ENCODE data around the gene DIPK1A. TPM values are rescaled to one million over a fixed set of nuclear protein-coding genes. Genes with fewer than 3 reads are reported as not detected.

DIPK1A gene
- total RNA-seq, 2 experiments from 2014 or later, result 17.7 to 19.1 TPM

GRCh38 chr1:92839442-92839841 lies 121.8 kb downstream of the DIPK1A start:
- H3K9me3 Mint-ChIP-seq, result no peaks in the 10 kb centered on the region
- ChIA-PET CTCF (interaction anchor here (0.6 to 2.9 kb wide), 5 partner anchors 7 to 239 kb away, joined by 3 to 14 read pairs (median 3); partner anchors contain the start of genes MTF2 and RPL5), POLR2A (no interaction called here)
- H3K27me3 Mint-ChIP-seq, result no peaks in the 10 kb centered on the region
- no peak overlapping the region for H3K27ac Mint-ChIP-seq
- H3K36me3 Mint-ChIP-seq (ENCODE audit: low read depth), result peaks cover 80% of the 10 kb centered on the region
- peaks cover 59% of the 10 kb centered on the region for H3K4me1 Mint-ChIP-seq
- H3K4me3 Mint-ChIP-seq, result no peak overlapping the region
- no peak for DNase-seq

GRCh38 chr1:92838519-92838918 lies 122.7 kb downstream of the DIPK1A start:
- H3K27me3 Mint-ChIP-seq, result no peaks in the 10 kb centered on the region
- DNase-seq, result no peak
- no peak overlapping the region for H3K4me3 Mint-ChIP-seq
- peak overlapping the region; percentile 5 for H3K27ac Mint-ChIP-seq
- H3K36me3 Mint-ChIP-seq (ENCODE audit: low read depth), result peaks cover 80% of the 10 kb centered on the region
- no peaks in the 10 kb centered on the region for H3K9me3 Mint-ChIP-seq
- POLR2A ChIA-PET, result interaction anchor here (0.7 kb wide), 1 partner anchor 284 kb away, joined by 3 read pairs; no protein-coding TSS in a partner anchor
- CTCF ChIA-PET, result interaction anchor here (0.9 to 1.4 kb wide), 4 partner anchors 8 to 122 kb away, joined by 3 to 4 read pairs (median 3); no protein-coding TSS in a partner anchor
- H3K4me1 Mint-ChIP-seq, result peaks cover 68% of the 10 kb centered on the region

DNA sequence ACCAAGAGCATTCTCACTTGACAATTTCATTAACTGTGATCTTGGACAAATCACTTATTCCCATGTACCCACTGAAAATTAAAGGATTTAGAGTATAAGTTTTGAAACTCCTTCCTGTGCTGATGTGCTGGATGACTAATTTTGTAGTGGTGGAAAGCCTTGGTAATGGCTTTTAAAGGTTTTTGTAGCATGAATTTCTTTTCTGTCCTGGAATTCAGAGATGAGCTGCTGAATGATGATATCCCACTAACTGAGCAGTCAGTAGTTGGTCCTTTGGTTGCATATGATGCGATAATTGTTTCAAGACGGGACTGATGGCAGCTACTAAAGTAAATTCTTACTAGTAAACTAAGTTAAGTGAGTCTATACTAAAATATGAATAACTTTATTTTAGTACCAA lies 124.2 kb downstream of the DIPK1A start:
- H3K36me3 Mint-ChIP-seq (ENCODE audit: low read depth), result peaks cover 85% of the 10 kb centered on the region
- no peak overlapping the region for H3K4me3 Mint-ChIP-seq
- no peaks in the 10 kb centered on the region for H3K27me3 Mint-ChIP-seq
- ChIA-PET CTCF (interaction anchor here (1.3 to 1.4 kb wide), 2 partner anchors 22 to 123 kb away, joined by 3 to 4 read pairs; no protein-coding TSS in a partner anchor), POLR2A (no interaction called here)
- no peak for DNase-seq
- H3K27ac Mint-ChIP-seq, result no peak overlapping the region
- no peaks in the 10 kb centered on the region for H3K9me3 Mint-ChIP-seq
- H3K4me1 Mint-ChIP-seq, result peaks cover 78% of the 10 kb centered on the region

DNA sequence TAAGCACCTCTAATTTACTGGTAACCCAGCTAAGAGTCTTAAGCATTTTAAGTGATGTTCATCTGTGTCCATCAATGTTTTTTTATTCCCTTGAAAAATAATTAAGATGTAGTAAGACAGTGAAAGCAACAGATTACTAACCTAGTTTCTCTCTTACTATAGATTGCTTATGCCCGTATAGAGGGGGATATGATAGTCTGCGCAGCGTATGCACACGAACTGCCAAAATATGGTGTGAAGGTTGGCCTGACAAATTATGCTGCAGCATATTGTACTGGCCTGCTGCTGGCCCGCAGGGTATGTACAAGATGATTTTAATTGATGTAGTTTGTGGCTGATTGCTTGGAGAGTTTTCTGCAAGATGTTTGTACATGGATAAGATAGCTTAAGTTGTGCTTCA lies 126.6 kb downstream of the DIPK1A start:
- H3K4me3 Mint-ChIP-seq, result peak overlapping the region; percentile 99
- no peak for DNase-seq
- H3K27me3 Mint-ChIP-seq, result no peaks in the 10 kb centered on the region
- CTCF ChIA-PET, result interaction anchor here (0.6 to 1.3 kb wide), 2 partner anchors 12 to 41 kb away, joined by 3 read pairs; no protein-coding TSS in a partner anchor
- peaks cover 69% of the 10 kb centered on the region for H3K36me3 Mint-ChIP-seq (ENCODE audit: low read depth)
- H3K9me3 Mint-ChIP-seq, result no peaks in the 10 kb centered on the region
- POLR2A ChIA-PET, result no interaction called here
- H3K27ac Mint-ChIP-seq, result peak overlapping the region; percentile 27
- H3K4me1 Mint-ChIP-seq, result peaks cover 68% of the 10 kb centered on the region

DNA sequence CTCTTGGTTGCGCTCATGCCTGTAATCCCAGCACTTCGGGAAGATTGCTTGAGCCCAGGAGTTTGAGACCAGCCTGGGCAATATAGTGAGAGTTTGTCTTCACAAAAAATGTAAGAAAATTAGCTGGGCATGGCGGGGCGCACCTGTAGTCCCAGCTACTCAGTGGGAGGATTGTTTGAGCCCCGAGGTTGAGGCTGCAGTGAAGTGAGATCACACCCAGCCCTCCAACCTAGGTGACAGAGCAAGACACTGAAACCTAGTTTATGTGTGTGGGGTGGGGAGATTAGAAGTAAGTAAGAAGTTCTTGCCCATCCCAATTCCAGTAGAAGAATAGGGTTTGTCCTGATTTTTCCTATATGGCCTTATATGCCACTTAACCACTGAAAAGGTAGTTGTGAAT lies 127.4 kb downstream of the DIPK1A start:
- no peak for DNase-seq
- Mint-ChIP-seq H3K27me3 (no peaks in the 10 kb centered on the region), H3K4me3 (peak overlapping the region; percentile 99), H3K9me3 (no peaks in the 10 kb centered on the region), H3K27ac (peak overlapping the region; percentile 97), H3K36me3 (ENCODE audit: low read depth) (peaks cover 63% of the 10 kb centered on the region), H3K4me1 (peaks cover 61% of the 10 kb centered on the region)
- POLR2A ChIA-PET, result no interaction called here
- CTCF ChIA-PET, result interaction anchor here (1.3 kb wide), 1 partner anchor 12 kb away, joined by 3 read pairs; no protein-coding TSS in a partner anchor

- Mint-ChIP-seq H3K4me3 (peak overlapping the region; percentile 99), H3K9me3 (no peaks in the 10 kb centered on the region), H3K27ac (peak overlapping the region; percentile 97), H3K27me3 (no peaks in the 10 kb centered on the region), H3K4me1 (peaks cover 51% of the 10 kb centered on the region), H3K36me3 (ENCODE audit: low read depth) (peaks cover 53% of the 10 kb centered on the region)
- DNase-seq, result no peak
- ChIA-PET CTCF (interaction anchor here (0.7 to 2.5 kb wide), 22 partner anchors 8 to 542 kb away, joined by 3 to 15 read pairs (median 4); partner anchors contain the start of gene DIPK1A), POLR2A (interaction anchor here (0.7 kb wide), 1 partner anchor 37 kb away, joined by 4 read pairs; no protein-coding TSS in a partner anchor)
These were observed 128.6 kb downstream of the DIPK1A start for GRCh38 chr1:92832537-92833114.

GRCh38 chr1:92831762-92832536 lies 129.3 kb downstream of the DIPK1A start, which contains the start of gene RPL5:
TSS of gene RPL5 (plus strand) at chr1:92832040. CDS start at chr1:92832115, 75 bp downstream.
- Mint-ChIP-seq H3K27me3 (no peaks in the 10 kb centered on the region), H3K4me3 (peak within 1 kb of the TSS; percentile 99), H3K9me3 (no peaks in the 10 kb centered on the region), H3K4me1 (peaks cover 45% of the 10 kb centered on the region), H3K36me3 (ENCODE audit: low read depth) (peaks cover 47% of the 10 kb centered on the region), H3K27ac (peak within 1 kb of the TSS; percentile 97)
- peak; percentile 98 for DNase-seq
- POLR2A ChIA-PET, result interaction anchor here (0.5 to 0.9 kb wide), 4 partner anchors 9 to 614 kb away, joined by 3 to 5 read pairs (median 4); no protein-coding TSS in a partner anchor
- CTCF ChIA-PET, result interaction anchor here (0.5 to 2.5 kb wide), 27 partner anchors 9 to 1313 kb away, joined by 3 to 15 read pairs (median 4); partner anchors contain the start of gene DIPK1A

DNA sequence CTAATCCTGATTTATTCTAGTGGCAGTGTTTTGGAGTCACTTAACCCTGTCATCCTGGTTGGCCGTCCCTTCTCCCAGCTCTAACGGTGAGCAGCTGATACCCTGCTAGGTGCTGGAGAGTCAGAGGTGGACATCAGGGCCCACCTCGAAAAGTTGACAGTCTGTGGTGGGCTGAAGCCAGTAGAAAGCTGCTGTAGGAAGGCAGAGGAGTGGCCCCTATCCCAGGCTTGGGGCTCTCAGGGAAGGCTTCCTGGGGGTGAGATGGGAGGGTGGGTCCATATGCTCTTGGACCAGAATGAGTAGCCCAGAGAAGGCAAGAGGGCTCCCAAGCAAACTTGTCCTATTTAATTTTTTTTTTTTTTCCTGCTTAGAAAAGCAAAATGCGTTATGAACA lies 129.9 kb downstream of the DIPK1A start:
- Mint-ChIP-seq H3K36me3 (ENCODE audit: low read depth) (peaks cover 42% of the 10 kb centered on the region), H3K4me3 (peak overlapping the region; percentile 99), H3K9me3 (no peaks in the 10 kb centered on the region), H3K27ac (peak overlapping the region; percentile 97), H3K4me1 (peaks cover 40% of the 10 kb centered on the region), H3K27me3 (no peaks in the 10 kb centered on the region)
- ChIA-PET CTCF (interaction anchor here (0.5 to 2.5 kb wide), 20 partner anchors 9 to 1312 kb away, joined by 3 to 15 read pairs (median 4); partner anchors contain the start of gene DIPK1A), POLR2A (interaction anchor here (0.5 to 0.9 kb wide), 3 partner anchors 9 to 614 kb away, joined by 3 to 5 read pairs (median 3); no protein-coding TSS in a partner anchor)
- no peak for DNase-seq

GRCh38 chr1:92826792-92827191 lies 134.5 kb downstream of the DIPK1A start:
- no peak overlapping the region for H3K4me3 Mint-ChIP-seq
- peaks cover 3% of the 10 kb centered on the region for H3K27me3 Mint-ChIP-seq
- H3K36me3 Mint-ChIP-seq (ENCODE audit: low read depth), result no peaks in the 10 kb centered on the region
- POLR2A ChIA-PET, result no interaction called here
- CTCF ChIA-PET, result interaction anchor here (2.4 kb wide), 1 partner anchor 9 kb away, joined by 6 read pairs; no protein-coding TSS in a partner anchor
- no peak for DNase-seq
- H3K4me1 Mint-ChIP-seq, result peaks cover 1% of the 10 kb centered on the region
- H3K9me3 Mint-ChIP-seq, result no peaks in the 10 kb centered on the region
- no peak overlapping the region for H3K27ac Mint-ChIP-seq

DNA sequence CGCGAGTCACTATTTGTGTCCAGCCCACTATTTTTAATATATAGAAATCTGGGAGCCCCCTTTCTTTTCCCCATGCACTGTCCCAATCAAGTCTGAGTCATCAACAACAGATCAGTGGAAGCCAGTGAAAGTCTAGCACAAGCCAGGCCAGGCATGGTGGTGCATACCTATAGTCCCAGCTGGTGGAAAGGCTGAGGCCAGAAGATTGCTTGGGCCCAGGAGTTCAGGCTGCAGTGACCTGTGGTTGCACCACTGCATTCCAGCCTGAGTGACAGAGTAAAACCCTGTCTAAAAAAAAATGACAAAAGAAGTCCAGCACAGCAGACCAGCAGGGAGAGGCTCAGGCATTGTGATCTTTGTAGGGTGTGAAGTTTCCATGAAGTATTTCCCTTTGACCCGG lies 138.4 kb downstream of the DIPK1A start:
- ChIA-PET POLR2A (no interaction called here), CTCF (interaction anchor here (2.9 kb wide), 1 partner anchor 9 kb away, joined by 11 read pairs; the partner anchor contains the start of gene RPL5)
- H3K27ac Mint-ChIP-seq, result no peak overlapping the region
- no peaks in the 10 kb centered on the region for H3K36me3 Mint-ChIP-seq (ENCODE audit: low read depth)
- no peak for DNase-seq
- H3K9me3 Mint-ChIP-seq, result no peaks in the 10 kb centered on the region
- no peaks in the 10 kb centered on the region for H3K4me1 Mint-ChIP-seq
- peaks cover 20% of the 10 kb centered on the region for H3K27me3 Mint-ChIP-seq
- no peak overlapping the region for H3K4me3 Mint-ChIP-seq

DNA sequence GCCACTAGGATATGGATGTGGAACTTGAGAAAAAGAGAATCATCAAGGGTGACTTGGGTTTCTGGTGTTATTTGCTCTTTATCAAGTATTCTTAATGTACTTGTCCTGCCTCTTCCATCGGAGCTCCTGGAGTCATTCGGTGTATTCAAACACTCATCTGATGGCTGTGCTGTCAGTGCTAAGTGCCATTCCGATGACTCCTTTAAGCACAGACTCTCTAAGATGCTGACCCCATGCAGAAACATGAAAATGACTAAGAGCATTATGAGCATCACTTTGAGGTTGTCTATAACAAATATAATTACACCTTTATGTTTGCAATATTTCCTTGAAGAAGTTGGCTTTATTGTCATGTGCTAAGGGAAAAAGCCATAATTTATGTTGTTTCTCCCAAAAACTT lies 140.7 kb downstream of the DIPK1A start:
- Mint-ChIP-seq H3K27ac (no peak overlapping the region), H3K36me3 (ENCODE audit: low read depth) (no peaks in the 10 kb centered on the region), H3K4me1 (no peaks in the 10 kb centered on the region), H3K9me3 (no peaks in the 10 kb centered on the region), H3K27me3 (peaks cover 35% of the 10 kb centered on the region), H3K4me3 (no peak overlapping the region)
- ChIA-PET CTCF (interaction anchor here (2.2 kb wide), 1 partner anchor 72 kb away, joined by 4 read pairs; no protein-coding TSS in a partner anchor), POLR2A (no interaction called here)
- DNase-seq, result no peak

DNA sequence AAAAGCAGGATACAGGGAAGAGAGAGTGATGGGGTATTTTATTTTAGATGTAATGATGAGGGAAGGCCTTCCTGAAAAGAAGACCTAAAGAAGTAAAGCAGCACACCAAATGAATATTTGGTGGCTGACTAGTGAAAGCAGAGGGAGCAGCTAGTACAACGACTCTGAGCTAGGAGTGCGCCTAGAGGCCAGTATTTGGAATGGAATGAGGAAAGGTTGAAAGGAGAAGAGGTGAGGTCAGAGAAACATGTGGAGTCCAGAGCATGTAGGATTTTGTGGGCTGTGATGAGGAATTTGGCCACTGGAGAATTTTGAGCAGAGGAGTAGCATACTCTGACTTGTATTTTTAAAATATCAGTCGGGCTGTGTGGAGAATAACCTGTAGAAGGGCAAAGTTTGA lies 141.2 kb downstream of the DIPK1A start:
- Mint-ChIP-seq H3K27me3 (peaks cover 35% of the 10 kb centered on the region), H3K9me3 (no peaks in the 10 kb centered on the region), H3K4me1 (no peaks in the 10 kb centered on the region), H3K4me3 (no peak overlapping the region), H3K27ac (no peak overlapping the region), H3K36me3 (ENCODE audit: low read depth) (no peaks in the 10 kb centered on the region)
- no peak for DNase-seq
- ChIA-PET POLR2A (no interaction called here), CTCF (interaction anchor here (2.2 kb wide), 1 partner anchor 72 kb away, joined by 4 read pairs; no protein-coding TSS in a partner anchor)
